WI38 (cell line): ENCODE data around the gene SWSAP1.

Experiments
- H3K4me3 ChIP-seq: 2 replicates; pipeline ENCODE4 v1.5.1; 2011; ENCODE audit warnings: low read depth, mild to moderate bottlenecking, control low read depth, low read length
- CTCF ChIP-seq: IDR thresholded peaks from 2 replicates; pipeline ENCODE4 v1.5.1; 2012; ENCODE audit warnings: low read depth, mild to moderate bottlenecking, control low read depth, low read length

SWSAP1 gene

GRCh38 chr19:11390933-11391680, 16.6 kb downstream of the SWSAP1 start:
- no peak overlapping the region for H3K4me3 ChIP-seq
- TF ChIP-seq CTCF: no peak

DNA sequence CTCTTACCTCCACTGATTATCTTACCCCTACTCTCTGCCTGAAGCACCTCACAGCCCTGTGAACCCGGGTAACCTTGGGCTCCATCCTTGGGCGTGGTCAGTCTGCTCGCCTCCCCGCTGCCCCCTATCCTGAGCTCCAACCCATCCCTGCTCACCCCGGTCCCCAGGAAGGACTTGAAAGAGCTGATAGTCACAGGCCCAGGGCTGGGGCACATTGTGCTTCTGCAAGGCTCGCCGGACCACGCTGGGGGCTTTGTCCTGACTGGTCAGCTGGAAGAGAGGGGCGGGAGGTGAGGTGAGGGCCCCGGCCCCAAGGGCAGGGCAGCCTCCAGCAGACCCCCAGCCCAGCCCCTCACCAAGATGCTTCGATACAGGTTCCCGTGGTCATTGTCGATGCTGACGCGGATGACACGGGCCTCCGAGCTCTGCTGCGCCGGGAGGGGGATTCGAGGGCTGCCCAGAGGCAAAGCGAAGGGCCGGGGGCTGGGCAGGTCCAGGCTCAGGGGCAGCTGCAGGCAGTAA, 22.7 kb downstream of the SWSAP1 start:
- TF ChIP-seq CTCF: no peak
- H3K4me3 ChIP-seq: no peak overlapping the region

DNA sequence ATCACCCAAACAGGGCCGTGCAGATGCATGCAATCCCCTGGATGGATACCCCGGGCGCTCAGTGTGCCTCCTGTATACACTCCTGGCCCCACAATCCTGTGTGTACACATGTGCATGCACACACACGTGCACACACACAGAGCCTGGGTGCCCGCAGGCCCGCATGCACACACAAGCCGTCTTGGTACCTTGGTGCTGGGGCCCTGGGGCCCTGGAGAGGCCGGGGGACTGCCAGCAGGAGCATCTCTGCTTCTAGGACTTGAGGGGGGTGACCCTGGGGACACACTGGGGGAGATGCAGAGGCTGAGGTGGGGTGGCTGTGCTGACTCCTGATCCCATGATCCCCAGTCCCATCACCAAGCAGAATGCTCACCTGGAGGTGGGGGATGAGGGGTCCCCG, 25.2 kb downstream of the SWSAP1 start:
- no peak overlapping the region for H3K4me3 ChIP-seq
- no peak for TF ChIP-seq CTCF

GRCh38 chr19:11400798-11401197, 26.3 kb downstream of the SWSAP1 start:
- no peak for TF ChIP-seq CTCF
- H3K4me3 ChIP-seq: no peak overlapping the region

- no peak overlapping the region for H3K4me3 ChIP-seq
- TF ChIP-seq CTCF: no peak
These were observed 27.5 kb downstream of the SWSAP1 start for GRCh38 chr19:11401808-11402543.

DNA sequence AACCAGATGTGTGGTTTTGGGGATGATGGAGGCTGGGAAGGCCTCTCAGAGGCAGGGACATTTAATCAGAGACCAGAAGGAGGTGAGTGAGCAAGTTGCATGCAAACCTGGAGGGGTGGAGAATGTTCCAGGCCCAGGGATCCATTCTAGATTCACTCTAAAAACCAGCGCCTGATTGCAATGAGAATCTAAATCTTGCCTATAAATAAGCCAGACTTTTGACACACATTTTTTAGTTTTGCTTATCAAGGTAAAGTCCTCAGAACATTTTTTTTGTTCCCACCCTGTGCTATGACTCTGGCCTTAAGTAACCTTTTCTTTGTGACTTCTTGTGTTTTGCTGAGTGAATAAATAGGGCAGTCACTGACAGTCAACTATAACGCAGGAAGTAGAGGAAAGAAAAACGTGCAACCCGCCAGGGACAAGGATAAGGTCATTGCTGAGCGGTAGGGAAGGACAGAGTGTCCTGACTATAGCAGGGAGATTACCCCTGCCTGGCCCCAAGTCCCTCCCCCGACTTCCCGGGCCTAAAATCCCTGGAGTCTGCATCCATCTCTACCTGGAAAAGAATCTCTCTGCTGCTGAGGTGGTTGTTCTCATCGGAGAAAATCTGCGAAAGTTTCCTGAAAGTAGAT, 30.2 kb downstream of the SWSAP1 start:
- no peak overlapping the region for H3K4me3 ChIP-seq
- TF ChIP-seq CTCF: no peak
